Measurements from ENCODE around the gene NUP210L.
"Not testable (repeated sequence)": the region's sequence is repeated elsewhere in the genome, so short reads cannot be mapped to it uniquely, and the experiment has no call there.

DNA sequence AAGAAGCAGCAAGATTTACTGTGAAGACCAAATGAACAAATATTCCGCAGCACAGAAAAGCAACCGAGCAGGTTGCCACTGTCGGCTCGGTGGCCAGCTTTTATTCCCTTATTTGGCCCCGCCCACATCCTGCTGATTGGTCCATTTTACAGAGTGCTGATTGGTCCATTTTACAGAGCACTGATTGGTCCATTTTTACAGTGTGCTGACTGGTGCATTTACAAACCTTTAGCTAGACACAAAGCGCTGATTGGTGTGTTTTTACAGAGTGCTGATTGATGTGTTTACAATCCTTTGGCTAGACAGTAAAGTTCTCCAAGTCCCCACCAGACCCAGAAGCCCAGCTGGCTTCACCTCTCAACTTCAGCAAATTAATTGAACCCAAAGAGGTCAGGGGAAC is 71.8 kb downstream of the NUP210L start:
- not testable (repeated sequence) for TF ChIP-seq POLR2A, EP300 (IDR thresholded peaks at IDR 0.05)
- TF ChIP-seq, protein P1, sequence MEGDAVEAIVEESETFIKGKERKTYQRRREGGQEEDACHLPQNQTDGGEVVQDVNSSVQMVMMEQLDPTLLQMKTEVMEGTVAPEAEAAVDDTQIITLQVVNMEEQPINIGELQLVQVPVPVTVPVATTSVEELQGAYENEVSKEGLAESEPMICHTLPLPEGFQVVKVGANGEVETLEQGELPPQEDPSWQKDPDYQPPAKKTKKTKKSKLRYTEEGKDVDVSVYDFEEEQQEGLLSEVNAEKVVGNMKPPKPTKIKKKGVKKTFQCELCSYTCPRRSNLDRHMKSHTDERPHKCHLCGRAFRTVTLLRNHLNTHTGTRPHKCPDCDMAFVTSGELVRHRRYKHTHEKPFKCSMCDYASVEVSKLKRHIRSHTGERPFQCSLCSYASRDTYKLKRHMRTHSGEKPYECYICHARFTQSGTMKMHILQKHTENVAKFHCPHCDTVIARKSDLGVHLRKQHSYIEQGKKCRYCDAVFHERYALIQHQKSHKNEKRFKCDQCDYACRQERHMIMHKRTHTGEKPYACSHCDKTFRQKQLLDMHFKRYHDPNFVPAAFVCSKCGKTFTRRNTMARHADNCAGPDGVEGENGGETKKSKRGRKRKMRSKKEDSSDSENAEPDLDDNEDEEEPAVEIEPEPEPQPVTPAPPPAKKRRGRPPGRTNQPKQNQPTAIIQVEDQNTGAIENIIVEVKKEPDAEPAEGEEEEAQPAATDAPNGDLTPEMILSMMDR (IDR thresholded peaks at IDR 0.05), result not testable (repeated sequence)

All from tibial nerve (tissue), 4 donors.